Activated CD4-positive, CD25-positive, alpha-beta regulatory T cell treated with anti-CD3 and anti-CD28 coated beads, Interleukin-2, amount 50 U/mL, for 24 hours (primary cell): Measurements from ENCODE around the gene COG4.
"Not testable (repeated sequence)": the region's sequence is repeated elsewhere in the genome, so short reads cannot be mapped to it uniquely, and the experiment has no call there.

Source experiments
- ATAC-seq, 2 donors: fragments of 150-1000 bp; cut with Tn5 transposase; one replicate each; pipeline ENCODE4 v1.10.0; 2021; ENCODE audit warnings: mild to moderate bottlenecking in 1 of 2, moderate library complexity in 1 of 2

The COG4 gene

GRCh38 chr16:70453892-70454221, 69.5 kb downstream of the COG4 start:
- no peak for ATAC-seq

DNA sequence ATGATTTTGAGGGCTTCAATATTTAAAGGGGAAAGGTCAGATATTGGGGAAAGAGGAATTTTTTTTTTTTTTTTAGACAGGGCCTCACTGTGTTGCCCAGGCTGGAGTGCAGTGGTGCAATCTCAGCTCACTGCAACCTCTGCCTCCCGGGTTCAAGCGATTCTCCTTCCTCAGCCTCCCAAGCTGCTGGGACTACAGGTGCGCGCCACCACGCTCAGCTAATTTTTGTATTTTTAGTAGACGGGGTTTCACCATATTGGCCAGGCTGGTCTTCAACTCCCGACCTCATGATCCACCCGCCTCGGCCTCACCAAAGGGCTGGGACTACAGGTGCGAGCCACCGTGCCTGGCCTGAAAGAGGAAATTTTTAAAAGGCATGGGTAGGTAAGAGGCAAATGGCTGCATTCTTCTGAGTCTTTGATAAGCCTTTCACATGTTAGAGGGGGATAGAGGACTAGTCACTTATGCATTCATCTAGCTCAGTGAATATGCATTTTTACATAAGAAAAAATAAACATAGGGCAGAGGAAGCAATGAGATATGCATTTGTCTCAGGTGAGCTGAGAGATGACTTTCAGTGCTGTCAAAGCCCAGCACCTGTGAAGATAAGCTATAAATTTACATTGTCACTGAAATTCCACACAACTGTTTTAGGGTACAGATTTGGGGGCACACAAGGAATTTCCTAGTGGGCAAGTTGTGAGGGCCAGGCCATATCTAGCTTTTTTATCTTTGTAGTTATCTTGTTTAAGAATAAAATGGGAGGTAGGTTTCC, 70.0 kb downstream of the COG4 start:
- ATAC-seq: no peak

GRCh38 chr16:70451004-70451340, 72.4 kb downstream of the COG4 start:
- not testable (repeated sequence) for ATAC-seq

- ATAC-seq: not testable (repeated sequence)
Measured at GRCh38 chr16:70450142-70451003, 73.0 kb downstream of the COG4 start.

DNA sequence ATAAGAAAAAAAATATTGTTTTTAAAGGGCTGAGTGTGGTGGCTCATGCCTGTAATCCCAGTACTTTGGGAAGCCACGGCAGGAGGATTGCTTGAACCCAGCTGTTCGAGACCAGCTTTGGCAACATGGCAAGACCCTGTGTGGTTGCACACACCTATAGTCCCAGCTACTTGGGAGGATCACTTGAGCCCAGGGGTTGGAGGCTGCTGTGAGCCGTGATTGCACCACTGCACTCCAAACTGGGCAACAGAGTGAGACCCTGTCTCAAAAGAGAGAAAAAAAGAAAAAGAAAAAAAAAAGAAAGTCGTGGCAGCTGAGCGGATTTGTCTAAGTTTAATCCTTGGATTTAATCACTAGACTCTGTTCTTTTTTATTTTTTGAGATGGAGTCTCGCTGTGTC, 75.3 kb downstream of the COG4 start:
- no peak for ATAC-seq

DNA sequence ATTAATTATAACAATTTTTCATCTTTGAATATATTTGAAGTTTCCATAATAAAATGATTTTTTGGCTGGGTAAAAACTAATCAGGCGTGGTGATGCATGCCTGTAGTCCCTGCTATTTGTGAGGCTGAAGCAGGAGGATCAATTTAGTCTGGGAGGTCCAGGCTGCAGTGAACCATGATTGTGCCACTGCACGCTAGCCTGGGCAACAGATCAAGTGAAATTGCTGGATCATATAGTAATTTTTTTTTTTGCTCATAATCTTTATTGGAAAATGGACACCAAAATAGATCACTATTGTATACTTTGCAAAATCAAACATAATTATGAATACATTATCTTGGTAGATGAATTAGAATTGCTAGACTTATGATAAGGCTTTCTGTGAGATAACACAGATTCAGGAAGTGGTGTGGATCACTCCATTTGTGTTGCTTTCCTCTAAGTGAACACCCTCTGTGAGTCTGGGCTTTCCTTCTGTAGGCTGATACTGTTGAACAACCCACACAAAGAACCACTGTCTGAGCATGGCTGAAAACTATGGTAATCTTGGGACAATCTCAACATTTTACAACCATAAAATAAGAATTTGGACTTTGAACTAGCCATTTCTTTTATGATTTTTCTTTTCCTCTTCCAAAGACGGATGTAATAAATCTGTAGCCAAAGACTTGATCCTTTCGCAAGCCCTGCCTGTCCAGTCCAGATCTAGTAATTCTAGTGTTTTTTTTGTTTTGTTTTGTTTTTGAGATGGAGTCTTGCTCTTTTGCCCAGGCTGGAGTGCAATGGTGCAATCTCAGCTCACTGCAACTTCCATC, 78.9 kb downstream of the COG4 start:
- no peak for ATAC-seq

DNA sequence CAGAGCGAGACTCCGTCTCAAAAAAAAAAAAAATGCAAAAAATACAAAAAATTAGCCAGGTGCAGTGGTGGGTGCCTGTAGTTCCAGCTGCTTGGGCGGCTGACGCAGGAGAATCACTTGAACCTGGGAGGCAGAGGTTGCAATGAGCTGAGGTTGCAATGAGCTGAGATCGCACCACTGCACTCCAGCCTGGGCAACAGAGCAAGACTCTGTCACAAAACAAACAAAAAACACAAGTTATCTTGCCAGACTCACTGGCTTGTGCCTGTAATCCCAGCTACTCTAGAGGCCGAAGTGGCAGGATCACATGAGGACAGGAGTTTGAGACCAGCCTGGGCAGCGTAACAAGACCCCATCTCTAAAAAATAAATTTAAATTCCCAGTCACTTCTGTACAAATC, 81.0 kb downstream of the COG4 start:
- ATAC-seq: no peak

GRCh38 chr16:70441406-70441990, 81.9 kb downstream of the COG4 start:
- no peak for ATAC-seq

DNA sequence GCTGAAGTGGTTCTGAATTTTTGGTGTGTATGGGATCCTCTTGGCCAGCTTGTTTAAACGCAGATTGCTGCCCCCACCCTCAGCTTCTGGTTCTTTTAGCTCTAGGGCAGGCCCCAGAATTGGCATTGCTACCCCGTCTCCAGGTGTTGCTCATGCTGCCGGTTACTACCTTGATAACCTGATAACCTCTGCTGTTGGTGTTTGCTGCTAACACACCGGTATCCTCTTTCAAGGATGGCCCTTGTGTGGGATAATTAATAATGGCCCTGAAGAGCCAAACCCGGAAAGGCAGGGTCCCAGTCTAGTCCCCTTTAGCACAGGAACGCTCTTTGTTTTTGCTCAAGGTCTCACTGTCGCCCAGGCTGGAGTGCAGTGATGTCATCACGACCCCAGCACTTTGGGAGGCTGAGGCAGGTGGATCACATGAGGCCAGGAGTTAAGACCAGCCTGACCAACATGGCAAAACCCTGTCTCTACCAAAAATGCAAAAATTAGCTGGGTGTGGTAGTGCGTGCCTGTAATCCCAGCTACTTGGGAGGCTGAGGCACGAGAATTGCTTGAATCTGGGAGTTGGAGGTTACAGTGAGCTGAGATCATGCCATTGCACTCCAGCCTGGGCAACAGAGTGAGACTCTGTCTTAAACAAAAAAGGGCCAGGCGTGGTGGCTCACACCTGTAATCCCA, 83.2 kb downstream of the COG4 start:
- ATAC-seq: no peak

DNA sequence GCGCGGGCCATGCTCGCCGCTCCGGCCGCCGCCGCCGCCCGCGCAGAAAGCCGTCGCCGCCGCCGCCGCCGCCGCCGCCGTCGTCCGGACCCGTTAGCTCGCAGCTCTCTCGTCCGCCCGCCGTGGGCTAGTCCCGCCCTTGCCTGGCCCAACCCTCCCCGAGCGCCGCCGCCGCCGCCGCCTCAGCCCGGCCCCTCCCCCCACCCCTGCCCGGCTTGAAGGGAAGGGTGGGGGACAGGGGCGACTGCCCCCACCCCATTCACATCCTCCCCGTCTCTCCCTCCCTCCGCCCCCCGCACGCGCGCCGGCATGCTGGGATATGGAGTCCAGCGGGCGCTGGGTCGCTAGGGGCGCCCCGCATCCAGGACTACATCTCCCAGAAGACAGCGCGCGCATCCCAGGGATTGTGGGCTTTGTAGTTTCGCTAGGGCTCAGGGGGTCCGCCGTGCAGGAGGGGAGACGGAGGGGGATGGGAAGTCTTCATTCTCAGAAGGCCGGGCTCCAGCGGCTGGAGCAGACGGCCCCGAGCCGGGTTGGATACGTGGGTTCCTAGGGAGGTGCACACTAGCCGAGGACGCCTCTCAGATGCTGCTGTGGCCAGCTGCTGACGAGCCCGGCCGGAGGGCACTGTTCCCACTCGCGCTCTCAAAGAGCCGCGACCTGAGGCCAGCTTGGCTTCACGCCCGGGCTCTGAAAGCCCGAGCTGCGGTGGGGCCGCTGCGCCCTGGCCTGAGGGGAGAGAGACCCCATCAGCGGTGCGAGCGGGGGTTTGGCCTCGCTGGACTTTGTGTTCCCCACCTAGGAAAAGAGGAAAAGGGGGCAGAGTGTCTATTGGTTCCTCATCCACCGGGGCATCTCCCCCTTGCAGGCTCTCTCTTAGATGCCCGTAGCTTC, 84.1 kb downstream of the COG4 start, which contains the start of gene ST3GAL2:
Gene ST3GAL2, minus strand, starts transcription at position 132 of the 894 bp plus-strand sequence. CDS start 40,570 bp downstream, outside the sequence.
- ATAC-seq: peak; percentile 95

GRCh38 chr16:70438585-70438968, 84.8 kb downstream of the COG4 start:
- ATAC-seq: peak; percentile 0 to 1

DNA sequence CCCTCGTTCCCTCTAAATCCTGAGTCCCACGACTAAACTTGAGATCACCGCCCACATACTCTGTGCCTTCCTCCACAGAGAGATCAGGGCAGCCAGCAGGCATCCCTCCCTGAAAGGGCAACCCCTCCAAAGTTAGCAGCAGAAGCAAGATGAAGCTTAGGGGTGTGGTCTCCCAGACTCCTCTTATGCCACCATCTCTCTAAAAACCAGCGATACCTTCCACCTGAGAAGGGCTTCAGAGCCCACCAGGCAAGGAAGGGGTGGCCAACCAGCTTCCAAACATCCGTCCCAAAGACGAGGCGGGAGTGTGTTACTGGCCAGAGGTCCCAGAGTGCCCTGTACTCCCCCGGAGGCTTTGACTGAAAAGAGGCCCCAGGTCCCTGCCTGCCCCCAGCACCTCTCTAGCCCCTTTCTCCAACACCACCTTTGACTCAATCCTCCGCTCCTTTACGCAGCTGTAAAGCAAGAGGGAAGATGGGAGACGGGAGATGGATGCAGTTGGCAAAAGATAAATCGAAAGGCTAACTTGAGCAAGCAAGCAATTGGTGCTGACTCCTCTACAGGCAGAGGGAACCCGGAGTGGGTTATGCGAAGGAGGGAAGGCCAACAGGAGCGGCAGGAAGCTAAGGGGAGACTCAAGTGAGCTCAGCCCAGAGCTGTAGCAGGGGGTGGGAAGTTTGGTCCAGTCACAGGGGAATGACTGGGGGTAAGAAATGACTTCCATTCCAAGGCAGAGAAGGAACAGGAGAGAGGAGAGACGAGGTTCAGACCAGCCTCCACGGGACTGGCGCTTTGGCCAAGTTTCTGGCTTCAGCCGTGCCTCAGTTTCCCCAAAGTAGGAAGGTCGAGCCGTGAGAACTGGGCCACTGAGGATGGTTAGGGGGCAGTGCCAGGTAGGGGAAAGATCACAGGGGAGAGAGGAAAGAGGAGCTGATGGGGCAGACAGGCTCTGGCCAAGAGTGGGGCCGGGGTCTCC, 85.5 kb downstream of the COG4 start:
- ATAC-seq: no peak

DNA sequence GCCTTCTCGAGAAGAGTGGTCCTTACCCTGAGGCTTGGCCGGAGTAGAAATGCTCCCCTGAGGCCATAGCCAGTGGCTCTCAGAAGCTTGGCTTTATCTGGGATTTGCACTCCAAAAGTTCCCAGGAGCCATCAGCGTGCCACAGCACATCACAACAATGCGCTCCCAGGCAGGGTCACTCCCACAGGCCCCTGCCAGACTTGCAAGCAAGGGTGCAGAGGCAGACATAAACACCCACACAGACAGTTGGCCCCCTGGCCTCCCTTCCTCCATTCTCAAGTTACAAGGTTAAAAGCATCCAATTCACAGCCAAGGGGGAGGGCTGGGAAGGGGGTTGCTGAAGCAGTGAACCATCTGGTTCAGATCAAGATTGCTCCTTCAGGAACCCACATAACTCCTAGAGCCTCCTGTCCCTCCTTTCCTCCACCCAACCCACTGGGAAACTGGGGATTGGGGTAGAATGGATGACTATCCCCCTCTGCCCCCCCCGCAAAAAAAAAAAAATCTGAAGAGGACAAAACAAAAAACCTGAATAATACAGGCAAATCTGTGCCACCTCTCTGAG, 86.3 kb downstream of the COG4 start:
- no peak for ATAC-seq

- ATAC-seq: no peak
Measured at GRCh38 chr16:70434484-70435260, 88.7 kb downstream of the COG4 start.

DNA sequence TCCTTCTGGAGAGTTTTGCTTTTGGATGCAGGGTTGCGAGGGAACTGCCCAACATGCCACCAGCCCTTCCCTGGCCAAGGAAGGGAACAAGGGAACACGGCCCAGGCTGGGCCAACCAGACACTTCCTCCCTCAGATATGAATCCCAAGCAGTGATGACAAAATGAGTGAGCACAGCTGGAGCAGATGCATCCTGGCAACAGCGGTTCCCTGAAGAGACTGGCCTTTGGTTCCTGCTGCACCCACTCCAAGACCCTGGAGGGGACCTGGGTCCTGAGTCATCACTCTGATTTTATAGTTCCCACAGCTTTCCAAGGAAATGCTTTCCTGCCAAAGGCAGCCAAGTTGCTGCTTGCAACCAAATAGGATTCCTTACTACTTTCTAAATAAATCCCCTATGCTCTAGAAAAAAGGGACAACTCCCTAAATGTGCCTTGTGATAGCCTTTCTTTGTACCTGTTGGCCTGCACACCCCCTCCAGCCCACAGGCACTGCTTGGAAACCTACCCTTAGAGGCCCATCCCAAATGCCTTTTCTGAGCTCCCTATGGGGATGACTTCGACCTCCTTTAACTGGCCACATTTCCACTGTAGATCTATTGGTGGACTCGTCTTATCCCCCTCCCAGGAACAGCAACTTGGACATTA, 89.8 kb downstream of the COG4 start:
- ATAC-seq: no peak

DNA sequence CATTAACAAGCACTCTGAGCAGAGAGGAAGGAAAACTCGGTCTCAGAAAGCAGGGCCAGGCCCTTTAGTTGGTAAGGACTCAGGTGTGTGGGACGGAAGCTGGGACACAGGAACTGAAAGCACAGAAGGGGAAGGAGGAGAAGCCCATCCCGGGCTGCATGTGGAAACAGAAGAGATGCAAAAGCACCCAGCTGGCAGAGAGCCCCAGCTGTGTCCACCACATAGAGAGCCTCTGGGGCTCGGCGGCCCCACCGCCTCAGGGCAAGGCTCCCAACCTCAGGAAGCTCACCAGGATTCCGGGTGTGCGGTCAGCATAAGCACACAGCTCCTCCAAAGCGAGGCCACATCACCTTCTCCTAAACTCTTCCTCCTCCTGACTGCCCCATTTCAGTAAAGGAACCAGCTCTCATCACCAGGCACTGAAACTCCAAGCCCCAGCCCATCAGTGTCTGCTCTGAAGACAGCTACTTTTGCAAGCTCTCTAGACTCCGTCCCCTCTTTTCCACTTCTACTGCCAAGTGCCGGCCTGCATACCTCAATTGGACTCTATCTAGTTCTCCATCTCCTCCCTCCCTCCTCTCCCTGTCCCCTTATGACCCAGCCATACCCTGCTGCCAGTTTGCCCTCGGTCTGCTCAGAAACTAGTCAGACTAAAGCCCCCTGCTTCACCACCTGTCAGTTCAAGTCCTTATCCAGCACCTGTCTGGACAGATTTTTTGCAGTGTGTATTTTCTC, 90.5 kb downstream of the COG4 start:
- no peak for ATAC-seq

DNA sequence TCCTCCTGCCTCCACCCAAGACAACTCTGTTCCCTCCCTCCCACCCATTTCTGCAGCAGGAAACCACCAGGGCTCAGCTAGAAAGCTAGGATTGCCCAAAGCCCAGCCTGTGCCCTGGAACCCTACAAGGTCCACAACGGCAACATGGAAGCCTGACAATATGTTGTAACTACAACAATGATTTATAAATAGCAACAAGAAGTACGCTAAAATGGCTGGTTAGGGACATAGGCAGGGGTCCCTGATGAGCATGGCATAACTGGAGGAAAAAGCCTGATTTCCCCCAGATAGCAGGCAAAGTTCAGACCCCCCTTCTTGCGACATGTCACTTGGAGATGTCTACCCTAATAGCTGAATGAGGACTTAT, 91.0 kb downstream of the COG4 start:
- ATAC-seq: no peak
